GM19238 (cell line): ENCODE data around the gene INSC.

ENCODE experiments used
- DNase-seq: peaks from one replicate; pipeline ENCODE4 v3.0.0; 2011; ENCODE audit warnings: low spot score; ENCODE audit not compliant: insufficient read length

INSC gene

DNA sequence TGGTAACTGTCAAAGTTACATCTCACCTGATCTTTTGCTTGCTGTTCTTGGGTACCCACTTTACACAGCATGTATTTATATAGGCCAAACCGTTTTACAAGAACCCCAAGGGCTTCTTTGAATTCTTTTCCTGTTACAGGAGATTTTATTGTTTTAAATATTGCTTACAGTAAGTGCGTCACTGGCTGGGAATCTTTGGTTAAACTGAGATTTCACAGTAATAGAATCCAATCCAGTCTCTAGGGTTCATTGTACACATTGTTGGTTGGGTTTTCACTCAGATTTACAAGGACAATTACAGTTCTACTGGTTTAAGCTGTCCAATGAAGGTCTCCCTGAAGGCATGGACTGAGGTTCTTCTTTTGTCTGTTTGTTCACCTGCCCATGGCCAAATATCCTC lies 171.7 kb downstream of the INSC start:
- no peak for DNase-seq

DNA sequence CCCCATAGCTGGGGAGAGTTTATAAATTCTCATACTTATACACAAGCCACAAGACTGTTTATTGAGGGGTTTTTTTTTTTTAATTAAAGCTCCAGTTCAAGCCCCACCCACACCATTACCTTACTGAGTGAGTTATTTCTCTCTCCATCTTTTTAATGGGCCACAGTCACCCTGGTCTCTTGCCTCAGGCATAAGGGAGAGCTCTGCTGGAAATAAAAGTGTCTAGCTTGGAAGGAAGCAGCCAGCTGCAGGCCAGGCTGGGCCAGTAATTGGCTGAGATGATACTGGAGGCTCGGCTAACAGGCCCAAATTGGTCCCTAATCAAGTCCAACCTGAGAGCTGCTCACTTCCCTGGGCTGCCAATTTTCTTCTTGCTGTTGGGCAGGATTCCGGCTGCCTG lies 174.1 kb downstream of the INSC start:
- DNase-seq: no peak

DNA sequence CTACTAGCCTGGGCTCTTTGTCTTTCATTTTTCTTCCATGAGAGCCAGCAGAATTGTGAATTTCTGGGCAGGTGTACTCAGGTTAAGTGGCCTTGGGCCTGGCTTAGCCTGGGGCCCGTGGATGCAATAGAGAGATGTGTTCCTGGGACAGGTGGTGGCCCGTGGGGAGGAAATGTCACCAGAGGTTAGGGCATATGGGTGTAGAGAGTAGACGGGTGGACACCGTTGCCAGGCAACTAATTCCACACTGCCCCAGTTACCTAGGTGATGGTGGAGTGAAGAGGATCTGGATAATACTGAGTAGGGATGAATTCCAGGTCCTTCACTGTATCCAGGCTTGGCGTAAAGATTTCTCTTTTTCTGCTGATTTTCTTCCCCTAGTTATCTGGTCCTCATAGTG lies 175.0 kb downstream of the INSC start:
- DNase-seq: no peak

DNA sequence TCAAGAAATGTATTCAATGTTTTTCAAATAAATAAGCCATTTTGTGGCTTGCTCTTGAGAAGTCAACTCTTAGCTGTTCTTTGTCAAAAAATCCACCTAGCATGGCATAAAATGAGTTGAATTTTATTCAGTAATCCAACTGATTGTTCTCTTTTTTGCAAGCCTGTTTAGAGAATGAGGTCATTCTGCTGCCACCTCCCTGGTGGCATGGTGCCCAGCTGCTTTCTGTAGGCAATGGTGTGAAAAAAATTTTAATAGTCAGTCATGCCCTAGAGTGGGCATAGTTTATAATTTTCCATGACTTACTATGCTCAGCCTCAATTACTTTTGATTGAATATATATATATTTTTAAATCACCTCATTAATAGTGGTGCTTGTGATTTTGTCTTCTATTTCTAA lies 177.2 kb downstream of the INSC start:
- DNase-seq: no peak

DNA sequence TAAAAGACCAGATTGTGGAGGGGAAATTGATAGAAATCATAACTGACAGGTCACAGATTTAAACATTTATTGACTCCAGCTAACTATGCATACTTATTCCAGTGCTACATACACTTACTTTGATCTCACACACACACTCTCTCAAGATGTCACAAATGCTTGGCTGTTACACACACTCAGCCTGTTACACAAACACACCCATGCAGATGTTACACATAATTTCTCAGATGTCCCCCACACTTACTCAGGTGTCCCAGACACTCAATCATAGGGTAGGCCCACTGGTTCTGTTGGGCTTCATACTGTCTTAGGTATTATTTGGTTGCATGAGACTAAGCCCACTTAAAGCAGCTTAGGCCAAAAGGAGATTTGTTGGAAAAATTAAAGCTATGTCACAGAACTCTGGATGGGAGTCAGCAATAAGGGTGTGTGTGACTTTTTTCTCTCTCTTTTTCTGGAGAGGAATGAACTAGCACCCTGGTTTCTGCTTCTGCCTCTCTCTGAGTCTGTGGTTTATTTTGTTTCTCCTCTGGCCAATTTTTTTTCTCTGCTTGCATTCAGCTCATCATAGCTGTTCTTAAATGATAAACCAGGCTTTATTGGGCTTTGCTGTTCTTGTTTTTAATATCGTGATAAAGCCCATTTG lies 179.4 kb downstream of the INSC start:
- DNase-seq: no peak

DNA sequence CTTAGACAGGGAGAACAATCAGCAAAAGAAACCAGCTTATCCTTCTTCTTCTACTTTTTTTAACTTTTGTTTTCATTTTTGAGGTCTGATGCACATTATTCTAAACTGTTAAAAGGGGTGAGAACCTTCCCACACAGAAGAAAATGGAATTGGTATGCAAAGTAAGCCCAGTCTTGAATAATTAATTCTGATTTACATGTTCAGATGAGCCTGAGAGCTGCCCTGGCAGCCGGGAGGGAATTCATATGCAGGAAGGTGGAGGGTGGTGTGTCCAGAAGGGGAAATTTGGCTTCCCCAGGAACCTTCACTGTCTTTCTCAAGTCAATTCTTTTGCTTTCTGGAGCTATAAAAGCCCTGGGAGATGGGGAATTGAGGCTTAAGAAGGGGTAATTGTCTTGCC lies 181.0 kb downstream of the INSC start:
- DNase-seq: no peak
